Stimulated activated CD4-positive, alpha-beta T cell treated with anti-CD3 and anti-CD28 coated beads, Interleukin-1b, Interleukin-23, amount 100 ng/mL, for 1 hour (primary cell): Measurements from ENCODE around the gene RAB18.
"Not testable (repeated sequence)": the region's sequence is repeated elsewhere in the genome, so short reads cannot be mapped to it uniquely, and the experiment has no call there.

Experiments
- DNase-seq, 2 donors: peaks; one replicate each; pipeline ENCODE4 v3.0.0-alpha.2; 2020; ENCODE audit warnings: low read depth in 2 of 2

The RAB18 gene

GRCh38 chr10:27547047-27547446 is 42.9 kb downstream of the RAB18 start:
- no peak for DNase-seq

GRCh38 chr10:27547482-27547881 is 43.4 kb downstream of the RAB18 start:
- no peak for DNase-seq

GRCh38 chr10:27550823-27551222 is 46.7 kb downstream of the RAB18 start:
- no peak for DNase-seq

GRCh38 chr10:27558612-27559020 is 54.5 kb downstream of the RAB18 start:
- no peak for DNase-seq

GRCh38 chr10:27561334-27561733 is 57.2 kb downstream of the RAB18 start:
- no peak for DNase-seq

GRCh38 chr10:27564398-27564797 is 60.3 kb downstream of the RAB18 start:
- DNase-seq: no peak

GRCh38 chr10:27564880-27565279 is 60.8 kb downstream of the RAB18 start:
- DNase-seq: no peak

GRCh38 chr10:27568196-27569175 is 64.4 kb downstream of the RAB18 start:
- DNase-seq: no peak

GRCh38 chr10:27569946-27570345 is 65.8 kb downstream of the RAB18 start:
- DNase-seq: no peak

GRCh38 chr10:27577038-27577437 is 72.9 kb downstream of the RAB18 start:
- DNase-seq: not testable (repeated sequence)

- DNase-seq: no peak
Observed at GRCh38 chr10:27578316-27578715, 74.2 kb downstream of the RAB18 start.

- no peak for DNase-seq
Observed at GRCh38 chr10:27581225-27581624, 77.1 kb downstream of the RAB18 start.

- DNase-seq: no peak
Observed at GRCh38 chr10:27584302-27584701, 80.2 kb downstream of the RAB18 start.
